Endometrial microvascular endothelial cells (primary cell): ENCODE results near the gene NFIX. TPM values are rescaled to one million over a fixed set of nuclear protein-coding genes. Genes with fewer than 3 reads are reported as not detected.
"Not testable (repeated sequence)": the region's sequence is repeated elsewhere in the genome, so short reads cannot be mapped to it uniquely, and the experiment has no call there.

Experiments used
- in situ Hi-C: cut with HindIII; loops from 2 replicates; pipeline ENCODE4 v1.10.0; 2017; ENCODE audit warnings: low sequenced_read_pairs, low pct_unique_long_range_greater_than_20kb; ENCODE audit errors: inconsistent ontology term
- total RNA-seq: library from RNA; depleted of rRNA; stranded (reverse); fragments of >200 nt; gene quantifications from one replicate; pipeline ENCODE4 v1.2.3, GENCODE V29; 2015; ENCODE audit errors: inconsistent ontology term

Gene NFIX
- total RNA-seq, result 7.9 TPM

- in situ Hi-C loops, result no loop called here
These were observed at the start of gene NFIX for GRCh38 chr19:12994701-12995595. Gene NFIX (plus strand): TSS chr19:12995475. CDS start chr19:12995838, 363 bp downstream.

GRCh38 chr19:12945479-12946091 lies 49.7 kb upstream of the NFIX start, which contains the start of gene RAD23A:
Gene RAD23A (plus strand): TSS chr19:12945862. CDS start chr19:12945949, 87 bp downstream.
- in situ Hi-C loops, result no loop called here

- in situ Hi-C loops, result no loop called here
These were observed 49.1 kb upstream of the NFIX start for GRCh38 chr19:12946092-12946721.

- in situ Hi-C loops, result no loop called here
These were observed 48.4 kb upstream of the NFIX start for GRCh38 chr19:12946731-12947496.

GRCh38 chr19:12947702-12948611 lies 47.3 kb upstream of the NFIX start:
- in situ Hi-C loops, result no loop called here

GRCh38 chr19:12948612-12949362 lies 46.5 kb upstream of the NFIX start:
- in situ Hi-C loops, result no loop called here

GRCh38 chr19:12949363-12950283 lies 45.7 kb upstream of the NFIX start:
- in situ Hi-C loops, result no loop called here

GRCh38 chr19:12952050-12952449 lies 43.2 kb upstream of the NFIX start:
- in situ Hi-C loops, result not testable (repeated sequence)

- in situ Hi-C loops, result no loop called here
These were observed 42.7 kb upstream of the NFIX start for GRCh38 chr19:12952488-12953137.

- in situ Hi-C loops, result no loop called here
These were observed 42.0 kb upstream of the NFIX start for GRCh38 chr19:12953138-12953798.

- in situ Hi-C loops, result no loop called here
These were observed 41.3 kb upstream of the NFIX start for GRCh38 chr19:12953799-12954611.

- in situ Hi-C loops, result no loop called here
These were observed 40.7 kb upstream of the NFIX start for GRCh38 chr19:12954612-12954962.

- in situ Hi-C loops, result not testable (repeated sequence)
These were observed 39.7 kb upstream of the NFIX start for GRCh38 chr19:12955575-12955974.

GRCh38 chr19:12955996-12956395 lies 39.3 kb upstream of the NFIX start:
- in situ Hi-C loops, result no loop called here
